ENCODE data around the gene SGIP1.

SGIP1 gene

GRCh38 chr1:66795839-66796238 is 261.9 kb downstream of the SGIP1 start:
- in situ Hi-C loops (cut with HindIII; ENCODE audit: low sequenced_read_pairs): loop anchor here (25.0 kb wide), 1 partner anchor 191 kb away; no protein-coding TSS in a partner anchor
